Measurements from ENCODE around the gene FXR2.

FXR2 gene

DNA sequence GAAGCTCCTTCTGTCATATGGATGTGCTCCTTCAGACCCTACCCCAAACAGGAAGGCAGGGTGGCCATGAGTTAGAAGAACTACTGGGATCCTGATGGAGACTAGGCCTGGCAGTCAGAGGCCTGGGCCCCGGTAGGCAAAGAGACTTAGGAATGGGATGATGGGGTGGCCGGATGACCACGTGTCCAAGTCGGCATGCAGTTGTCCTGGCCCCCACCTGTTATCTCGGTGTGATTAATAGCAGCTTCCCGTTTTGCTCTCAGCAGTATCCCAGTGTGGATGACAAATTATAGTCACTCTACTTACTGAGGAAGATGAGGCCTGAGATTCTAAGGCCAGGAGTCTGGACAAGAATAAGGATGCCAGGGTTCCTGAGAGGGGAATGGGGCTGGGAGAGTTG is 64.4 kb downstream of the FXR2 start:
- DNase-seq (ENCODE audit: low spot score): no peak

DNA sequence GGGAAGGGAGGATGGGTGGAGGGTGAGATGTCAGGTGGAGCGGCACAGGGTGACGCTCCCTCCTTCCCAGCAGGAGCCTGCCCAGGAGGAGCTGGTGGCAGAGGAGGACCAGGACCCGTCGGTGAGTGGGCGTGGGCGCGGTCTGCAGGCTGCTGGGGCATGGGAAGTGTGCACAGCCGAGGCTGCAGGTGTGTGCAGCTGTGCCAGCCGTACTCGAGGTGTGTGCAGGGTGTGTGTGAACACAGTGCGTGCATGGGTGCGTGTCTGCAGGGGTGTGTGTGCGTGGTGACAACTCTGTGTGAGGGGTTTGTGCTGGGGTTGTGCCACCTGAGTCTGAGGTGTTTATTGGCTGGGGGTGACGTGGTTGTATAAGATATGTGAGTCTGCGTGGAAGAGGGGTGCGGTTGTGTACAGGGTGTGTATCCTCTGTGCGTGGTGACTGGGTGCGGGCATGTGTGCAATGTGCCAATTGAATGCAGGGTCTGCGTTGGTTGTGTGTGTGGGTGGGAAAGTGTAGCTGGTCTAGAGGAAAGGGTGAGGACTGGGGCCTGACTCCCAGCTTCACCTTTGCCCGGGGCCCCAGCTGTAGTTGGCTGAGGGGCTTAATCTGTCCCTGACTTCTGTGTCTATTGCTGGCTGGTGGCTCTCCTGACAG is 65.2 kb downstream of the FXR2 start:
- peak; percentile 61 for DNase-seq (ENCODE audit: low spot score)

DNA sequence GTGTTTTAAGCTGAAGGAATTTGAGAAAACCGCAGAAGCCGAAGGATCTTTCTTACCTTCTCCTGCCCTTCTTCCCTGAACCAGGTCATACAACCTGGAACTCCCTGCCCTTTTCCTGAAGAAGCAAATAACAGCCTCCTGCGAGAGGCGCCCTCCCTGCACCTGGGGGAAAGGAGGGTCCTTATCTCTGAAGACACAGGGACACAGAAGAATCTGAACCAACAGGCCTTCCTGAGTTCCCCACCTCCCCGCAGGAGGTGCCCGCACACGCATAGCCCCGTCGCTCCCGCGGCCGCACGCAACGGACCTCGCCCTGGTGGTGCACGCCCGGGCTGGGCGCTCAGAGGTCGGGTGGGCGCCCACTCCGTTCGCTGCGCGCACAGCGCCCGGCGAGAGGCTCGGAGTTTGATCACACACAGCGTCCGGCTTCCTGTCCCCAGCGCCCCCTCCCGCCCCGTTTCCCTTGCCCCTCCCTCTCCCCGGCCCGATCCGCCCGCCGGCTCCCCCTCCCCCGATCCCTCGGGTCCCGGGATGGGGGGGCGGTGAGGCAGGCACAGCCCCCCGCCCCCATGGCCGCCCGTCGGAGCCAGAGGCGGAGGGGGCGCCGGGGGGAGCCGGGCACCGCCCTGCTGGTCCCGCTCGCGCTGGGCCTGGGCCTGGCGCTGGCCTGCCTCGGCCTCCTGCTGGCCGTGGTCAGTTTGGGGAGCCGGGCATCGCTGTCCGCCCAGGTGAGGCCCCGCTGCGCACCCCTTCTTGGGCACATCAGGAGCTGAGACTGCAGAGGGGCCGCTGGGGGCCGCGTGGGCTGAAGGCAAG is 65.9 kb downstream of the FXR2 start, which contains the start of gene TNFSF12:
TNFSF12 (plus strand) TSS at position 474 of the 816 bp plus-strand sequence; CDS start at position 570, 96 bp downstream.
- peak; percentile 27 for DNase-seq (ENCODE audit: low spot score)

DNA sequence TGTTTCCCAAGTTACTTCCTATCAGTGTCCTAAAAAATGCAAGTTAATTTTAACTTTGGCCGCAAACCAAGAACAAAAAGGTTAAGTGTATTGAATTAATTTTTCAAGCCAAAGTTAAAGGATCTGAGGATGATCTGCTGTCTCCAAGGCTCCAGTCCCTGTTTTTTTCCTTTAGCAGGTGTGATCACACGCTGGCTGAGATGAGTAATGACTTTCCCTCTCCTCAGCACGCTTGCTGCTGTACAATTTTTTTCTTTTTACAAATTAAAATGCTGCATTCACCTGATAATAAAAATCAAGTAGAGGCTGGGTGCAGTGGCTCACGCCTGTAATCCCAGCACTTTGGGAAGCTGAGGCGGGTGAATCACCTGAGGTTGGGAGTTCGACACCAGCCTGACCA is 69.8 kb downstream of the FXR2 start:
- no peak for DNase-seq (ENCODE audit: low spot score)

Measured in SW480 (cell line).